ENCODE results near the gene USP36. TPM values are rescaled to one million over a fixed set of nuclear protein-coding genes. Genes with fewer than 3 reads are reported as not detected.
"Not testable (repeated sequence)": the region's sequence is repeated elsewhere in the genome, so short reads cannot be mapped to it uniquely, and the experiment has no call there.

The USP36 gene
- total RNA-seq, 1 donor from 2014 or later, result 21.9 TPM

DNA sequence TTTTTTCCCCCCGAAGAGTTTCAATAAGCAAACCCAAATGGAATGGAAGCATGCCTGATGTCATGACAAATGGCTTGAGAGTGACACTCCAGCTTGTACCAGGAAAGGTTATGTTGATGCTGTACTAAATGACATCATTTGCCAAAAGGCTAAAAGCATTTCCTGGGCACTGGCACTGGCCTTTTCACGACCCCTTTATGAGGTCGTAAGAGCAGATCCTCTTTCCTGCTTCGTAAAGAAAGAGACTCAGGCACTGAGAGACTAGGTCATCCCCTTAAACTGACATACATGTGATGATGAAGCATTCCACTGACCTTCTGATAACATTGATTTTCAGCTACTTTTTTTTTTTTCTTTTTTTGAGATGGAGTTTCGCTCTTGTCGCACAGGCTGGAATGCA, 31.9 kb upstream of the USP36 start:
- no peak for DNase-seq (ENCODE audit: low spot score)

DNA sequence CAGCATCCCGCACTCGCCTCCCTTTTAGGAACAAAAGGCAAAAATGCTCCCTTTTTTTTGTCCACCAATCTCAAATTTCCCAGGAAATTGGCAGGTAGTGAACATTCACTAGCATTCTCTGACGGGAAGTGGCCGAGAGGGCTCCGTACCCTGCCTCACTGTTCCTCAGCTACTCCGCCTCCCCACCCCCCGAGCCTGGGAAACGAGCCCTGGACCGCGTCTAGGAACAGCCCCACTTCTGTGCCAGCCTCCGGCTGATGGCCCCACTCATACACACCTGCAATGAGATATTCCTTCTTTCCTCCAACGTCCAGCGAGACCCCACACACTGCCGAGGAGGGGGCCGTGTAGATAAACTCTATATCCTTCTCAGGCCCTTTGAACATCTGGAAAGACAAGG, 30.0 kb upstream of the USP36 start:
- no peak for DNase-seq (ENCODE audit: low spot score)

DNA sequence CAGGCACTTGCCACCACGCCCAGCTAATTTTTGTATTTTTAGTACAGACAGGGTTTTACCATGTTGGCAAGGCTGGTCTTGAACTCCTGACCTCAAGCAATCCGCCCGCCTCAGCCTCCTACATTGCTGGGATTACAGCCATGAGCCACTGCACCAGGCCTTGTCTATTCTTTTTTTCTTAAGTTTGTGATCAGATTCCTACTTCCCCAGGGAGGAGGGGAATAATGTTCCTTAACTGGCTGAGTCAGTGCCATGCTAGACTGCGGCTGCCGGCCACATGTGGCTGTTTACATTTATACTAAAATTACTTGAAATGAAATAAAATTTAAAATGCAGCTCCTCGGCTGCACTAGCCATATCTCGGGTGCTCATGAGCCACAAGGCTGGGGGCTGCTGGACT, 27.8 kb upstream of the USP36 start:
- no peak for DNase-seq (ENCODE audit: low spot score)

DNA sequence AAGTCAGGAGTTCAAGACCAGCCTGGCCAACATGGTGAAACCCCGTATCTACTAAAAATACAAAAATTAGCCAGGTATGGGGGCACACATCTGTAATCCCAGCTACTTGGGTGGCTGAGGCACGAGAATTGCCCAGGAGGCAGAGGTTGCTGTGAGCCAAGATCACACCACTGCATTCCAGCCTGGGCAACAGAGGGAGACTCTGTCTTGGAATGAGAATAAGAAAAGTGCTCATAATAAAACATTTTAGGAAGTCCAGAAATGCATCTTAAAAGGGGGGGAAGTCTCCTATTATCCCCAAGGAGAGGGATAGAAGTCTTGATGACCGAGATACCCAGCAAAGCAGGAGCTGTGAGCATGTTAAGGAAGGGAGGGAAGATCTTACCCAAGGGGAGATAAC, 26.4 kb upstream of the USP36 start:
- DNase-seq (ENCODE audit: low spot score), result not testable (repeated sequence)

DNA sequence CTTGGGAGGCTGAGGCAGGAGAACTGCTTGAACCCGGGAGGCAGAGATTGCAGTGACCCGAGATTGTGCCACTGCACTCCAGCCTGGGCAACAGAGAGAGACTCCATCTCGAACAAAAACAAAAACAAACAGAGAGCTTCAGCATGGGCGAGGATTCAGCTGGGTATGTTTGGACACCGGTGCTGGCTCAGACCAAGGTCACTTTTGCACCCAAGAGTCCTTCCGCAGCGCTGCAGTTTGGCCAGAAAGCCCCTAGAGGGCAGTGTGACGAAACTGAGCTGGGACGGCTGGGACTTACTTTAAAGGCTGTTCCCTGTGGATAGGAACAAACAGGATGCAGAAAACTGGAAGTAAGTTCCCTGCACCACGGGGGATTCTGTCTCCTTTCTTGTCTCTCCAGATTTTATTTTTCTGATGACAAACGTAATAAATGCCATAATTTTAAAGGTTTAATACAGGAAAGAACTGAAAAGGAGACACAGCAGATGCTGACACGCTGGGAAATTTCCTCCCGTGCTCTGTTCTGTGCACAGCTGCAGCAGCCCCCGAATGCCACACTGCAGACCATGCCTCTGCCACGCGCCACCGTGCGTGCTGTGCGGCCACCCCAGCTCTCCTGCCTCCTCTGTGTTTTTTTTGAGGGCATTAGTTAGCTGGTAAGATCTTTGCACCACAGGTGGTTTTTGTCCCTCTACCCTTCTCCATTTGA, 25.2 kb upstream of the USP36 start:
- DNase-seq (ENCODE audit: low spot score), result peak; percentile 79

- DNase-seq (ENCODE audit: low spot score), result no peak
Observed at GRCh38 chr17:78864117-78864516, 23.5 kb upstream of the USP36 start.

GRCh38 chr17:78862073-78863023, 21.7 kb upstream of the USP36 start:
- no peak for DNase-seq (ENCODE audit: low spot score)

DNA sequence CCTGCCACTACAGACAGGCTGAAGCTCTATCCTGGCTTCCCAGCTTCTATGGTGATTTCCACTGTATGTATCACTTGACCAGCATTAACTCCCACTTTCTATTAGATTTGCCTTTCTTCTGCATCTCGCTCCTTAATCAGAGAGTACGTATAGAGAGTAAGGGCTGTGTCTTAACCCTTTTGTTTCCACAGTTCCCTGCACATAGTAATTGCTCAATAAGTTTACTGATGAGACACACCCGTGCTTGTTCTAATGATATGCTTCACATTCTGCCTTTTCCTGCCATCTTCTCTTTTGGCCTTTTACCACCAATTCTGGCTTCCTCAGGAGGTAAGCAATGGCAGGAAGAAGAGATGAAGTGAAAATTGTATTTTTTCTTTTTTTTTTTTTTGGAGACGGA, 20.6 kb upstream of the USP36 start:
- no peak for DNase-seq (ENCODE audit: low spot score)

DNA sequence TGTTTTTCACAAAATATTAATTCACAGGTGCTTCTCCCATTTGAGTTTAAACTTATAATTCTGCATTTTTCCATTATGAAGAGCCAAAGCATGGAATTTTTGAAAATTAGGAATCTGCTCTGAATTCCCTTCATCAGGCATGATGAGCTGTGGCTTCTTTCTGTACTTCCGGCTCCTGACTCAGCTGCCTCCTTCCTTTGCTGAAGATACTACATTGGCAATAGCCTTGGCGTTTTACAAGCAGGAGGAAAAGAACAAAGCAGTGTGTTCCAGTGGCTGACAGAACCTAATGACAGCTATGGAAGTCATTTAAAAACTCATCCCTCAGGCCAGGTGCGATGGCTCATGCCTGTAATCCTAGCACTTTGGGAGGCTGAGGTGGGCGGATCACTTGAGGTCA, 18.4 kb upstream of the USP36 start:
- DNase-seq (ENCODE audit: low spot score), result no peak

DNA sequence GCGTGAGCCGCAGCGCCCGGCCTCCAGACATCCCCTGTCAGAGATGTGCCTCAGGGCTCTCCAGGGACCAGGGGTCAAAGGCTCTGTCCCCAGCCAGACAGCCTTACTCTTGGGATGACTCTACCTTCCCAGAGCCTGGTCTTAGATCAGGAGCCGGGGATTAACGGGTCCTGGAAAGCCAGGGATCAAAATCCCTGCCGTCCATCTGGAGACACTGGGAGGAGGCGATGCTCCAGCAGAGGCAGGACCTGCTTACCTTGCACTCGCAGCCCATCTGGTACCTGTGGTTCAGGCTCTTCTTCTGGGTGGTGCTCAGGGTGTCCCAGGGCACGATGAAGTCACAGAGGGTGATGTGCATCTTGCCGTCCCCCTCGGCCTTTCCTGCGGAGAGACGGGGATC, 16.7 kb upstream of the USP36 start:
- DNase-seq (ENCODE audit: low spot score), result no peak

- no peak for DNase-seq (ENCODE audit: low spot score)
Observed at GRCh38 chr17:78855561-78856165, 15.0 kb upstream of the USP36 start.

GRCh38 chr17:78854508-78854907, 13.9 kb upstream of the USP36 start:
- DNase-seq (ENCODE audit: low spot score), result no peak

GRCh38 chr17:78853926-78854394, 13.3 kb upstream of the USP36 start:
- DNase-seq (ENCODE audit: low spot score), result no peak

DNA sequence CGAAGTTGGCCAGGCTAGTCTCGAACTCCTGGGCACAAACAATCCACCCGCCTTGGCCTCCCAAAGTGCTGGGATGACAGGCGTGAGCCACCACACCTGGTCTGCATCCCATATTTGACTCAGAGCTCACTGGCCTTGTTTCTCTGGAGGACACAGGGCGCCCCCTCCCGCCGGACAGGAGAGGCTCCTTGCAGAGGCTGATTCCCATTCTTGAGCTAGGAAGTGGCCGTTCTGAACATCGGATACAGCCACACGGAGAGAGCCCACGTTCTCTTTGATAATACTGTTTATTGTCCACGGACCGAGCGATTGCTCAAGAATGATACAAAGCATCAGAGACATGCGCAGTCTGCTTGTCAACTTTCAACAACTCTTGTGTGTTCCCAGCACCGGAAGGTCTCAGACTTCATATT, 12.1 kb upstream of the USP36 start:
- DNase-seq (ENCODE audit: low spot score), result no peak

GRCh38 chr17:78849026-78849425, 8.4 kb upstream of the USP36 start:
- DNase-seq (ENCODE audit: low spot score), result no peak

DNA sequence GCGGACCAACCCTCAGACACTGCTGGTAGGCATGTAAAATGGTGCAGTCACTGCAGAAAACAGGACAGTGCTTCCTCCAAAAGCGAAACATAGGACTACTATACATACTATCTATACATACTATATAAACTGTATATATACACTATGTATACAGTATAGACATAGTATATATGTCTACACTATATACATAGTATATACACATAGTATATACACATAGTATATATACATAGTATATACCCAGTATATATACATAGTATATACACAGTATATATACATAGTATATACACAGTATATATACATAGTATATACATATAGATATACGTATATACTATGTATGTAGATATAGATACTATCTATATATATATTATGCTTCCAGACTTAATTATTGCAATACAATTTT, 6.4 kb upstream of the USP36 start:
- no peak for DNase-seq (ENCODE audit: low spot score)

DNA sequence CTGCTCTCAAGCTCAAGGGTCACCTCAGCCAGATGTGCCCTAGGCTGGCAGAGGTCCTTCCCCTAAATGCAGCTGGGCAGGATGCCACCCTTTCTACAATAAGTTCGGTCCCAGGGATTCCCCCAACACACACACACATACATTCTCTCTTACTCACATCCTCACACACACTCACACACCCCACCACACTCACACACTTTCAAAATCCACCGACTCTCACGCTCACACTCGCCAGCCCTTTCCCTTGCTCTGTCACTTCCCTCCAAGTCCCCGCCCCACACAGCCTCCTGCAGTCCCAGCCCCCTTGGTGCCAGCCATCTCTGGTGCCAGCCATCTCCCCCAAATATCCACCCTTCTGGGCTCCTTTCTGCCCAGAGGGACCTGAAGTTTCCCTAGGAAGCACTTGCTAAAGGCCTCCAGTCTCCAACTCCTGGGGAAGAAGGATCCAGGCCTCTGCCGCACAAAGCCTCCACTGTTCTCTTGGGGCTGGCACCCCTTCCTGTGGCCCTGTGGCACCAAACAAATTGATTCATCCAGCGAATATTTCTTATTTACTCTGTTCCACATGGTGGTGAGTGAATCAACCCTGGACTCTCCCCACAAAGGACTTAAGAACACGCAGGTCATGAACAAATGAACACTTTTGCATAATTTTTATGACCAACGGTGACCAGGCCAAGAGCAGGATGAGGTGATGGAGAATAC, 3.8 kb upstream of the USP36 start:
- no peak for DNase-seq (ENCODE audit: low spot score)

DNA sequence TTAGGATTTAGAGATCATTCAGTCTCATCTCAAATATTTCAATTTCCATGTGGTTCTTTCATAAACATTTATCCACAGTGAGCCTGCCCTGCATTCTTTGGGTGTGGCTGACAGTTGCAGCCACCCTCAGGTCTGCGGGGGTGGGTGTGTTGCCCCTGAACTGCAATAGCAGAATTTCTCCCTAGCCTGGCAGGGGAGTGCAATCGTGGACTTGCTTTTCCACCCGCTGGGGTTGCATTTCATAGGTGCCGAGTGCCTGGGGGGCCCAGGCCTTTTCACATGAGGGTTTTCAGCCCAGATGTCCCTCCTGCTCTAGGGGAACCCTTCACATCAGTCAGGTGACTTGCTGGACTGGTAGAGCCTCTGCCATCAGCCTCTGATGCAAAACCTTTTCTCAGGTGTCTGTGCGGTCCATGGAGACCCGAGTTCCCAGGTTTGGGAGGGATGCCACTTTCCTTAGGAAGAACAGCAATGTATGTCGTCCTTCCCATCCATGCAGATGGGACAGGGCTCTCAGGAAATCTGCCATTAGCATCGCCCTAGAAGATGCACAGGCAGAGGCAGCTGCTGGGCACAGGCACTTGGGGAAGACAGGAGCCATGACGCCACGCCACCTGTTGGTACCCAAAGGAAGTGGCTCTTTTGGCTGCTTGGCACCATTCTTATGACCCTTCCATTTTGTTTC, 2.4 kb upstream of the USP36 start:
- no peak for DNase-seq (ENCODE audit: low spot score)

DNA sequence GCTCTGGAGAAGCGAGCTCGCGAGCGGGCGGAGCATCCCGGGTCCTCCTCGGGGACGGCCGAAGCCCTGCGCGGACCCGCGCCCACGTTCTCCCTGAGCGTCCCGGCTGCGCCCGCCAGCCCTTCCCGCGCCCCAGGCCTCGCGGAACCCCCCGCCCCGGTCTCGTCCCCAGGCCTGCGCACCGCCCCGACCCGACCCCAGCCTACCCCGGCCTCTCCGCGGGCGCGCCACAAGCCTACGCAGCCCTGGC, 159 bp downstream of the USP36 start:
- no peak for DNase-seq (ENCODE audit: low spot score)

GRCh38 chr17:78839762-78840529, 668 bp downstream of the USP36 start:
- peak; percentile 22 for DNase-seq (ENCODE audit: low spot score)

Measured in umbilical cord (tissue), 2 donors.